ENCODE results near the gene MCC. TPM values are rescaled to one million over a fixed set of nuclear protein-coding genes. Genes with fewer than 3 reads are reported as not detected.

Gene MCC
- total RNA-seq, 1 experiment from 2014 or later: 23.5 TPM

DNA sequence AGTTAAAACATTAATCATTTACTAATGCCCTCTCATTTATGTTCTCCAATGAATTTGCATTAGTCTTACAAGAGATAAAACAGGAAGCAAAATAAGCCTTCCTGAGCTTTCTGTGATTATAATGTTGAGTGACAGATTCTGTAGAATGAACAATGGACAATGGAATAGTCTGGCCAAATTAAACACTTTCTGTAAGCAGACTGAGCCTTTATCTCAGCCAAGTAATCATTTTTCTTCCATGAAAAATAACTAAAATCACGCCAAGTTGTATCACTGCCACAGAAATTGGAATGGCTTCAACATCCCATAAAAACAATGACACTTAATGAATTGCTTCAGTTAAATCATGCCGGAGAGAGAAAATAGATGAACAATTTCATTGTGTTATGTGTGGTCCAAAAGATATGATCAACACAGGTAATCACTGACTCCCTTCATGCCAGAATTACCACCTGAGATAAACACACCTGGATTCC is 116.5 kb downstream of the MCC start (continued):
- TF ChIP-seq, protein P1, sequence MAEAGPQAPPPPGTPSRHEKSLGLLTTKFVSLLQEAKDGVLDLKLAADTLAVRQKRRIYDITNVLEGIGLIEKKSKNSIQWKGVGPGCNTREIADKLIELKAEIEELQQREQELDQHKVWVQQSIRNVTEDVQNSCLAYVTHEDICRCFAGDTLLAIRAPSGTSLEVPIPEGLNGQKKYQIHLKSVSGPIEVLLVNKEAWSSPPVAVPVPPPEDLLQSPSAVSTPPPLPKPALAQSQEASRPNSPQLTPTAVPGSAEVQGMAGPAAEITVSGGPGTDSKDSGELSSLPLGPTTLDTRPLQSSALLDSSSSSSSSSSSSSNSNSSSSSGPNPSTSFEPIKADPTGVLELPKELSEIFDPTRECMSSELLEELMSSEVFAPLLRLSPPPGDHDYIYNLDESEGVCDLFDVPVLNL (CRISPR knock-in tag; IDR thresholded peaks at IDR 0.05; ENCODE audit: borderline replicate concordance, low read depth): no peak
- no peak for TF ChIP-seq NR1H2 (CRISPR knock-in tag; IDR thresholded peaks at IDR 0.05)

- DNase-seq (ENCODE audit: low spot score) (no peak), ATAC-seq (peak; percentile 86)
- Mint-ChIP-seq H3K27me3 (ENCODE audit: low read depth) (peaks cover 5% of the 10 kb centered on the region; the same call in 1 of the 2 replicates), H3K4me1 (no peaks in the 10 kb centered on the region; the same call in 1 of the 2 replicates), H3K36me3 (peaks cover 24% of the 10 kb centered on the region), H3K4me3 (no peak overlapping the region), H3K27ac (no peak overlapping the region), H3K9me3 (peaks cover 34% of the 10 kb centered on the region)
- TF ChIP-seq ELF4 (CRISPR knock-in tag; IDR thresholded peaks at IDR 0.05; ENCODE audit: low read depth) (no peak), NFYB (CRISPR knock-in tag; conservative IDR thresholded peaks at IDR 0.05; ENCODE audit: low read depth) (no peak), OVOL2 (CRISPR knock-in tag; IDR thresholded peaks at IDR 0.05; ENCODE audit: borderline replicate concordance) (no peak), IRF2 (CRISPR knock-in tag; IDR thresholded peaks at IDR 0.05; ENCODE audit: borderline replicate concordance, low read depth) (no peak)
- TF ChIP-seq, protein P2, sequence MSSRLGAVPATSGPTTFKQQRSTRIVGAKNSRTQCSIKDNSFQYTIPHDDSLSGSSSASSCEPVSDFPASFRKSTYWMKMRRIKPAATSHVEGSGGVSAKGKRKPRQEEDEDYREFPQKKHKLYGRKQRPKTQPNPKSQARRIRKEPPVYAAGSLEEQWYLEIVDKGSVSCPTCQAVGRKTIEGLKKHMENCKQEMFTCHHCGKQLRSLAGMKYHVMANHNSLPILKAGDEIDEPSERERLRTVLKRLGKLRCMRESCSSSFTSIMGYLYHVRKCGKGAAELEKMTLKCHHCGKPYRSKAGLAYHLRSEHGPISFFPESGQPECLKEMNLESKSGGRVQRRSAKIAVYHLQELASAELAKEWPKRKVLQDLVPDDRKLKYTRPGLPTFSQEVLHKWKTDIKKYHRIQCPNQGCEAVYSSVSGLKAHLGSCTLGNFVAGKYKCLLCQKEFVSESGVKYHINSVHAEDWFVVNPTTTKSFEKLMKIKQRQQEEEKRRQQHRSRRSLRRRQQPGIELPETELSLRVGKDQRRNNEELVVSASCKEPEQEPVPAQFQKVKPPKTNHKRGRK (CRISPR knock-in tag; IDR thresholded peaks at IDR 0.05; ENCODE audit: borderline replicate concordance): no peak
- TF ChIP-seq, protein P3, sequence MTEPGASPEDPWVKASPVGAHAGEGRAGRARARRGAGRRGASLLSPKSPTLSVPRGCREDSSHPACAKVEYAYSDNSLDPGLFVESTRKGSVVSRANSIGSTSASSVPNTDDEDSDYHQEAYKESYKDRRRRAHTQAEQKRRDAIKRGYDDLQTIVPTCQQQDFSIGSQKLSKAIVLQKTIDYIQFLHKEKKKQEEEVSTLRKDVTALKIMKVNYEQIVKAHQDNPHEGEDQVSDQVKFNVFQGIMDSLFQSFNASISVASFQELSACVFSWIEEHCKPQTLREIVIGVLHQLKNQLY (CRISPR knock-in tag; IDR thresholded peaks at IDR 0.05): no peak
- TF ChIP-seq, protein P4, sequence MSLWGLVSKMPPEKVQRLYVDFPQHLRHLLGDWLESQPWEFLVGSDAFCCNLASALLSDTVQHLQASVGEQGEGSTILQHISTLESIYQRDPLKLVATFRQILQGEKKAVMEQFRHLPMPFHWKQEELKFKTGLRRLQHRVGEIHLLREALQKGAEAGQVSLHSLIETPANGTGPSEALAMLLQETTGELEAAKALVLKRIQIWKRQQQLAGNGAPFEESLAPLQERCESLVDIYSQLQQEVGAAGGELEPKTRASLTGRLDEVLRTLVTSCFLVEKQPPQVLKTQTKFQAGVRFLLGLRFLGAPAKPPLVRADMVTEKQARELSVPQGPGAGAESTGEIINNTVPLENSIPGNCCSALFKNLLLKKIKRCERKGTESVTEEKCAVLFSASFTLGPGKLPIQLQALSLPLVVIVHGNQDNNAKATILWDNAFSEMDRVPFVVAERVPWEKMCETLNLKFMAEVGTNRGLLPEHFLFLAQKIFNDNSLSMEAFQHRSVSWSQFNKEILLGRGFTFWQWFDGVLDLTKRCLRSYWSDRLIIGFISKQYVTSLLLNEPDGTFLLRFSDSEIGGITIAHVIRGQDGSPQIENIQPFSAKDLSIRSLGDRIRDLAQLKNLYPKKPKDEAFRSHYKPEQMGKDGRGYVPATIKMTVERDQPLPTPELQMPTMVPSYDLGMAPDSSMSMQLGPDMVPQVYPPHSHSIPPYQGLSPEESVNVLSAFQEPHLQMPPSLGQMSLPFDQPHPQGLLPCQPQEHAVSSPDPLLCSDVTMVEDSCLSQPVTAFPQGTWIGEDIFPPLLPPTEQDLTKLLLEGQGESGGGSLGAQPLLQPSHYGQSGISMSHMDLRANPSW (CRISPR knock-in tag; conservative IDR thresholded peaks at IDR 0.05; ENCODE audit: low read depth): no peak
- ChIA-PET POLR2A (no interaction called here), CTCF (interaction anchor here (0.8 kb wide), 1 partner anchor 161 kb away, joined by 6 read pairs; no protein-coding TSS in a partner anchor)
These were observed 120.7 kb downstream of the MCC start for GRCh38 chr5:113367586-113367985.

GRCh38 chr5:113364466-113364865 is 123.8 kb downstream of the MCC start:
- no peaks in the 10 kb centered on the region; the same call in 1 of the 2 replicates for H3K4me1 Mint-ChIP-seq
- POLR2A ChIA-PET: no interaction called here
- H3K27me3 Mint-ChIP-seq (ENCODE audit: low read depth): 0 out of 2 replicates have a peak, but pooled peaks cover under 1% of the 10 kb centered on the region
- H3K9me3 Mint-ChIP-seq: peaks cover 34% of the 10 kb centered on the region
- CTCF ChIA-PET: no interaction called here
- H3K36me3 Mint-ChIP-seq: peaks cover 24% of the 10 kb centered on the region
- no peak for DNase-seq (ENCODE audit: low spot score)
- H3K27ac Mint-ChIP-seq: no peak overlapping the region
- H3K4me3 Mint-ChIP-seq: no peak overlapping the region
- no peak for ATAC-seq
- TF ChIP-seq, protein P5, sequence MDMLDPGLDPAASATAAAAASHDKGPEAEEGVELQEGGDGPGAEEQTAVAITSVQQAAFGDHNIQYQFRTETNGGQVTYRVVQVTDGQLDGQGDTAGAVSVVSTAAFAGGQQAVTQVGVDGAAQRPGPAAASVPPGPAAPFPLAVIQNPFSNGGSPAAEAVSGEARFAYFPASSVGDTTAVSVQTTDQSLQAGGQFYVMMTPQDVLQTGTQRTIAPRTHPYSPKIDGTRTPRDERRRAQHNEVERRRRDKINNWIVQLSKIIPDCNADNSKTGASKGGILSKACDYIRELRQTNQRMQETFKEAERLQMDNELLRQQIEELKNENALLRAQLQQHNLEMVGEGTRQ (CRISPR knock-in tag; IDR thresholded peaks at IDR 0.05): no peak
- TF ChIP-seq, protein P6, sequence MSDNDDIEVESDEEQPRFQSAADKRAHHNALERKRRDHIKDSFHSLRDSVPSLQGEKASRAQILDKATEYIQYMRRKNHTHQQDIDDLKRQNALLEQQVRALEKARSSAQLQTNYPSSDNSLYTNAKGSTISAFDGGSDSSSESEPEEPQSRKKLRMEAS (CRISPR knock-in tag; IDR thresholded peaks at IDR 0.05): no peak
- TF ChIP-seq ERG (CRISPR knock-in tag; IDR thresholded peaks at IDR 0.05) (no peak), ATF1 (CRISPR knock-in tag; IDR thresholded peaks at IDR 0.05) (no peak), ZNF138 (CRISPR knock-in tag; conservative IDR thresholded peaks at IDR 0.05) (no peak), NR1H2 (CRISPR knock-in tag; IDR thresholded peaks at IDR 0.05) (no peak), E2F1 (CRISPR knock-in tag; IDR thresholded peaks at IDR 0.05) (no peak), SMAD3 (CRISPR knock-in tag; IDR thresholded peaks at IDR 0.05; ENCODE audit: borderline replicate concordance) (no peak), ETV6 (CRISPR knock-in tag; IDR thresholded peaks at IDR 0.05) (no peak), TEAD4 (CRISPR knock-in tag; IDR thresholded peaks at IDR 0.05) (no peak), SMAD4 (CRISPR knock-in tag; IDR thresholded peaks at IDR 0.05) (no peak), ZBTB21 (CRISPR knock-in tag; IDR thresholded peaks at IDR 0.05; ENCODE audit: borderline replicate concordance) (no peak)
- TF ChIP-seq, protein P7, sequence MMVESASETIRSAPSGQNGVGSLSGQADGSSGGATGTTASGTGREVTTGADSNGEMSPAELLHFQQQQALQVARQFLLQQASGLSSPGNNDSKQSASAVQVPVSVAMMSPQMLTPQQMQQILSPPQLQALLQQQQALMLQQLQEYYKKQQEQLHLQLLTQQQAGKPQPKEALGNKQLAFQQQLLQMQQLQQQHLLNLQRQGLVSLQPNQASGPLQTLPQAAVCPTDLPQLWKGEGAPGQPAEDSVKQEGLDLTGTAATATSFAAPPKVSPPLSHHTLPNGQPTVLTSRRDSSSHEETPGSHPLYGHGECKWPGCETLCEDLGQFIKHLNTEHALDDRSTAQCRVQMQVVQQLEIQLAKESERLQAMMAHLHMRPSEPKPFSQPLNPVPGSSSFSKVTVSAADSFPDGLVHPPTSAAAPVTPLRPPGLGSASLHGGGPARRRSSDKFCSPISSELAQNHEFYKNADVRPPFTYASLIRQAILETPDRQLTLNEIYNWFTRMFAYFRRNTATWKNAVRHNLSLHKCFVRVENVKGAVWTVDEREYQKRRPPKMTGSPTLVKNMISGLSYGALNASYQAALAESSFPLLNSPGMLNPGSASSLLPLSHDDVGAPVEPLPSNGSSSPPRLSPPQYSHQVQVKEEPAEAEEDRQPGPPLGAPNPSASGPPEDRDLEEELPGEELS (CRISPR knock-in tag; IDR thresholded peaks at IDR 0.05): no peak
